IPS-NIHi7 (cell line): ENCODE measurements around the gene LENEP.

ENCODE experiments used
- DNase-seq: peaks from one replicate; pipeline ENCODE4 v3.0.0; 2012; ENCODE audit warnings: mixed read lengths; ENCODE audit errors: extremely low spot score

LENEP gene

GRCh38 chr1:155010211-155010918 is 17.0 kb downstream of the LENEP start:
- no peak for DNase-seq

- no peak for DNase-seq
Observed at GRCh38 chr1:155011004-155011416, 17.6 kb downstream of the LENEP start.

- no peak for DNase-seq
Observed at GRCh38 chr1:155011437-155012025, 18.1 kb downstream of the LENEP start.

GRCh38 chr1:155012026-155012546 is 18.7 kb downstream of the LENEP start:
- DNase-seq, result peak; percentile 89

DNA sequence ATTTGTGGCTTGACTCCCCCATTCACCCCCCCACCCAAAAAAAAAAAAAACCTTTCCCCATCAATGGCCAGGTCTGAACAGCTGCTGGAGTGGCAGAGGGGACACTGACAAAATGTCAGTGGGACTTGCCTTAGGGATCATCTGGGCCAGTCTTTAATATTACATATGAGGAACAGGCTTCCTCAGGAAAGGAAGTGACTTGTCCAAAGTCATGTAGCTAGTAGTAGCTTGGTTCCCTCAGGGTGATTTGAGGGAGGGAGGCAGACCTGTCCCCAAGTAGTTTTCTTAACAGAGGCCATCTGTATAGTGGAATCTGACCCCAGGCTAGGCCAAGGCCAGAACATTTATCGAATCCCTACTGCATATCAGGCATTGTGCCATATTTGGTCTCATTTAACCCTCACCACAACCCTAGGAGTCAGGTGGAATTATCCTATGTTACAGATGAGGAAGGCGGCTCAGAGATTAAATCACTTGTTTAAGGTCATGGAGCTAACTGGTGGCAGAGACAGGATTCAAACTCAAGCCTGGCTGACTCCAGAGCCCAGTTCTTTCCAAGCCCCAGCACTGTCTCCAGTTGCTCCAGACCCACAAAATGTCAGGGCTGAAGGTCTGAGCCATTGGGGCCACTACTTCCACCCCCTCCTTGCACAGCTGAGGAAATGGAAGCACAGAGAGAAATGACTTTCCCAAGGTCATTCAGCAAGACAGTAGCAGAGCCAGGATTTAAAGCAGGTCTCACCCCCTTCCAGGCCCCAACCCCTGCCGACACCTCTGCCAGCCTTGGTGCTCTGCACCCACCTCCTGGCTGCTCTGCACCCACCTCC is 19.6 kb downstream of the LENEP start:
- no peak for DNase-seq

DNA sequence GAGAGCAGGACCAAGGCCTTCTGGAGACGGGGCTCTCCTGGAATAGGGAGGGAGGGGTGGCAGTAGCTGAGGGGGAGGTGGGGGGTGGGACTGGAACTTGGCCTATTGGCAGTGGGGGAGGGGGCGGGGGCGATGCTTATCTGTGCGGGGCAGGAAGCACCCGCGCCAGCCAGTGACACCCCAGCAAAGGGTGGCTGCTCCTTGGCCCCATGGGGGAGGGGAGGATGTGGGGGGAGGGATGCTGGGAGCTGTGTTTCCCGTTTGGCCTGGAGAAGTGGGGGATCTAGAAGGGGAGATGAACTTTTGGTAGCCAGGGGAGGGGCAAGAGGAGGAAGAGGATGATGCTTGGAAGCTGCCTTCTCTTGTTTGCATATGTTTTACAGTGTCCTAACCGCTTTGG is 20.2 kb downstream of the LENEP start:
- DNase-seq, result no peak

GRCh38 chr1:155014709-155015508 is 21.5 kb downstream of the LENEP start:
- DNase-seq, result no peak

DNA sequence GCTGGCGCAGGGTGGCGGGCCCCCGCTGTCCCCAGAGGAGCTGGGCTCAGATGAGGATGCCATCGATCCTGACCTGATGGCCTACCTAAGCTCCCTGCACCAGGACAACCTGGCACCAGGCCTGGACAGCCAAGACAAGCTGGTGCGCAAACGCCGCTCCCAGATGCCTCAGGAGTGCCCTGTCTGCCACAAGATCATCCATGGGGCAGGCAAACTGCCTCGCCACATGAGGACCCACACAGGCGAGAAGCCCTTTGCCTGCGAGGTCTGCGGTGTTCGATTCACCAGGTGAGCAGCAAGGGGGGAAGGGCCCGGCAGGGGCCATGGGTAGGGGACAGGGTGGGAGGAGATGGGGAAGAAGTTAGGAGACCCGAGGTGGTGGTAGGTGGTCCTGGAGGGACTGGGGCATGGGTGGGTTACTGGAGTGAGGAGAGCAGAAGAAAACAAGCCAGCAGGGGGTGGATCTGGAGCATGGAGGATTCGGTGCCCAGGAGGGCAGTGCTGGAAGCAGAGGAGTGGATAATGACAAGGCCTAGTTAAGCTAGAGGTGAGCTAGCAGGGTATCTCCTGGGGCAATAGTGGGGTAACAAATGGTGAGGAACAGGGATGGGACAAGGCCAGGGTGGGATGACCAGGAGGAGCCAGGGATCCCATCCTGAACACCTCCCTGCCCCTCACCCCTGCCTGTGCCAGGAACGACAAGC is 22.3 kb downstream of the LENEP start:
- DNase-seq, result no peak

DNA sequence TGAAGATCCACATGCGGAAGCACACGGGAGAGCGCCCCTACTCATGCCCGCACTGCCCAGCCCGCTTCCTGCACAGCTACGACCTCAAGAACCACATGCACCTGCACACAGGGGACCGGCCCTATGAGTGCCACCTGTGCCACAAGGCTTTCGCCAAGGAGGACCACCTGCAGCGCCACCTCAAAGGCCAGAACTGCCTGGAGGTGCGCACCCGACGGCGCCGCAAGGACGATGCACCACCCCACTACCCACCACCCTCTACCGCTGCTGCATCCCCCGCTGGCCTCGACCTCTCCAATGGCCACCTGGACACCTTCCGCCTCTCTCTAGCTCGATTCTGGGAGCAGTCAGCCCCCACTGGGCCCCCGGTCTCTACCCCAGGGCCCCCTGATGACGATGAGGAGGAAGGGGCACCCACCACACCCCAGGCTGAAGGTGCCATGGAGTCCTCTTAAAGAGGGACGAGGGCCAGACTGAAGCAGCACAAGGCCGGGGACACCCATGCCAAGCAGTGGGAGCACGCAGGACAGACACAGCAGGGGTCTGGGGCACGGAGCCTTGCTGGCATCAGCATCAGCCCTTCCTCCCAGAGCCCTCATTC is 22.9 kb downstream of the LENEP start:
- DNase-seq, result no peak

DNA sequence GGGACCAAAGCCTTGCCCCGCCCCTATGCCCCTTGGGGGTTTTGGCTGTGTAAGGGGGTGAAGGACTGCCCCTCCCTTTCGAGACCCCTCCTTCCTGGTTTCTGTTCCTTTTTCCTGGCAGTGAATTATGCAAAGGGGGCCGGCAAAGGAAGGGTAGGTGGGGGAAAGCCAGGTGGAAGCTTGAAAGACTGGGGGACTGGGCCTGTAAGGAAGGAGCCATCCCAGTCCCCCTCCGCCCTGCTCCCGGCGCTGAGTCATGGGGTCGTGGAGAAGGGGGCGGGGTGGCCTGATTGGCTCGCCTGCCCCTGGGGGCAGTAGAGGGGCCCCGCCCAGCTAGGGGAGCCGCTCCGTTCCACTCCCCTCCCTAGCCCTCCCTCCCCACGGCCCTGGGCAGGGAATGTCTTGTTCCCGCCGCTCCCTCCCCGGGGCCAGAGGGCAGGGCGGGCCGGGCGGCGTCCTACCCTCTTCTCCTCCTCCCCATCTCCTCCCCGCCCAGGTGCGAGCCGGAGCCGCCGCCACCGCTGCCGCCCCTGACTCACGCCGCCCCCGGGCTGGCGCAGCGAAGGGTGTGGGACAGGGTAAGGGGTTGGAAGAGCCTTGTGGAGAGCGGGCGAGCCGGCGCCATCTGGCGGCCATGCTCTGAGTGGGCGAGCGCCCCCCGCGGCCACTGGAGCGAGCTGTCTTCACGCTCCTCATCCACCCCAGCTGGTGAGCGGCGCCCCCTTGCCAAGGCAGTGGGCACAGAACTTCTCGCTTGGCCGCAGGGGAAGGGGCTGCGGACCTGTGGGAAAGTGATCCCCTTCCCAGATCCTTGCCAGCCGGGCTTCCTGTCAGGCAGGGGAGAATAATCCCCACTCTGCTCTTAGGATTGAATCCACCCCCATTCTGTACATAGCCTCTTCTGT is 23.9 kb downstream of the LENEP start:
- DNase-seq, result peak; percentile 87

DNA sequence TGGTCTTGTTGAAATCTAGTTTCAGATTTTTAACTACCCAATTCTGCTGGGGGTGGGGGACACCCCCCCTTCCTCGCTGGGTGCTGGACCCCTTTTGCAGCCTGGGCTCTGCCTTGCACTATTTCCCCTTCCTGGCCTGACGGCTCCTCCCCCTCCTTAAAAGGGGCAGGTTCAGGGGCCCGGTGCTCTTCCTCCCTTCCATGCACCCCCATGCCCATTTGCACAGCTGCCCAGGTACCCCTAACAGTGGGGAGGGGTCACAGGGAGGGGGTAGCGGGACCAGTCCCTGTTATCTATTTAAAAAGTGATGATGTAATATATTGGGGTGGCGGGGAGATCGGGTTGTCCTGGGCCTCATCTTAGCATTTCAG is 24.5 kb downstream of the LENEP start:
- no peak for DNase-seq

DNA sequence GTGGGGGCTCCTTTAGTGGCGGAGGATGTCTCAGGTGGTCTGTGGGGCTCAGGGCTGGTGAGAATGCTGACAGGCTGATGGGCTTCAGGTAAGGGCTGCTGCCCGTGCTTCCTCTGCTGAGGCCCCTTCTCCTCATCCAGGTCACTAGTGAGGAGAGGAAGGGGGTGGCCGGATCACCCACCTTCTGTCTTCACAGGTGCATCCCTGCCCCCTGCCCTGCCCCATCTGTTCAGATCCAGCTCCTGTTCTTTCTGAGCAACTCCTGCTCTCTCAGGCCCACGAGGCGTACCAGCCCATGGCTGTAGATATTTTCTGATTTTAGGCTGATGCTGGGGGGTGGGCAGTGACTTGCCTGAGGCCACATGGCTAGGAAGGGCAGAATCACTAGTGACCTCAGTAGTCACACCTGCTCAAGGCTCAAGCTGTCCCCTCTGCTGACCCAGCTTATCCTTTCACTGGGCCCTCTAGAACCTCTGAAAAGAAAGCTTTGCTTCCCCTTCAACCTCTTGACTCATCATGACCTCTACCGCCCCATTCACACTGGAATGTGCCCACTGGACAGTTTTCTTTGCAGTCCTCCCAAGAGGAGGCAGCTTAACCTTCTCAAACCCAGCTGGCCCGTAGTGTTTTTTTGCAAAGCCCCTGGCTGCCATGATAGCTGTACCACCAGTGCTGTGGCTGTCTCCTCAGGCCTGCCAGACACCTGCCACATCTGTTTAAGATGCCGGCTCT is 25.4 kb downstream of the LENEP start:
- DNase-seq, result no peak

DNA sequence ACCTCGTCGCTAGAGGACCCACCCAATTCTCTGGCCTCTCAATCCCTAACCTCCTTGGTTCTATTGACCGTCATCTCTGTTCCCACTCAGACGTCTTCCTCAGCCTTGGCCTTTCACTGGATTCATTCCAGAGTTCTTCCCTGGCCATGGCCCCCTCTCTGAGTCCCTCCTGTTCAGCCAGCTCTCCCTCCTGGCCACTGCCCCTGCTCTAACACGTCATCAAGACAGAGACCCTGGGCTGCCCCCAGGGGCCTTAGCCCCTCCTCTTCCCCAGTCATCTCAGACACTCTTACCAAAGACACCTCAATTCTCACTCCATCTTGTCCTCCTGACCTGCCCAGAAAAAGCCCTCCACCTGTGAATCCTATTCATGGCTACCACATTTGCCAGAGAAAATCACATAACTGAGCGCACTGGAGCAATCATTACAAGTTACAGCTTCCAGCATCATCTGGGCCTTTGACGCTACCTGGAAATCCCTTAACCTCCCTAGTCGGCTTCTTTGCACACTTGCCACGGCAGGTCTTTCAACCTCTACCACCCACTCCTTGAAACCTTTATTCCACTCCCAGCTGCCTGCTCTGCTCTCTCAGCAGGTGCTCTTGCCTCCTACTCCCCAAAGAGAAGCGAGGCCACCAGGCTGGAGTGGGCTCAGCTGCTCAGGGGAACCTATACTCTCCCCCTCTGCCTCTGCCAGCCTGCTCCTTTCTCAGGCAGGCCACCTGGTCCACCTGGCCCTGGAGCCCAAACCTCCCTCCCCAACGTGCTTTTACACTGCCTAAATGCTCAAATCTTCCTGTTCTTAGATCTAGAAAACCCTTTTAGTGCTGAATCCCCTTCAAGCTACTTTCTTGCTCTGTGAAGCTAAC is 26.2 kb downstream of the LENEP start:
- DNase-seq, result no peak

DNA sequence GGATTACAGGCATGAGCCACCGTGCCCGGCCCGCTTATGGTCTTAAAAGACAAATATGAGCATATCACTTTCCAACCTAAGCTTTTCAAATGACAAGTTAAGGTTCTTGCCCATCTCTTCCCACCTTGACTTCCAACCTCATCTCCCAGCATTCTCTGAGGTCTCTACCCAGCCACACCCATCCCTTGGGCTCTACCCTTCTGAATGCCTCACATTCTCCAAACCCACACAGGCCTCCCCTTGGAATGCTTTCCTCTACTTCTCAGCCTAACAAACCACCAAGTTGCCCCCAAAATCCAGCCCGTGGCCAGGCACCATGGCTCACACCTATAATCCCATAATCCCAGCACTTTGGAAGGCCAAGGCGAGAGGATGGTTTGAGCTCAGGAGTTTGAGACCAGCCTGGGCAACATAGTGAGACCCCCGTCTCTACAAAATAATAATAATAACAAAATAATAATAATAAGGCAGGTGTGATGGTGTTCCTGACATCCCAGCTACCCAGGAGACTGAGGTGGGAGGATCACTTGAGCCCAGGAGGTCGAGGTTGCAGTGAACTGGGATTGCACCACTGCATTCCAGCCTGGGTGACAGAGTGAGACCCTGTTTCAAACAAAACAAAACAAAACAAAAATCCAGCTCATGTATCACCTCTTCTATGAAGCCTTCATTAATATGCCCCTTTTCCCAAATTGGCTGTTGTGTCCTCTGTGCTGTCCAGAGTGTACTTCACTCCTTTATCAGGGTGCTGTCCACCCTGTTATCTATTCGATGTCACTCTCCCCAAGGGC is 28.9 kb downstream of the LENEP start:
- no peak for DNase-seq

- DNase-seq, result no peak
Observed at GRCh38 chr1:155022927-155023236, 29.5 kb downstream of the LENEP start.

- no peak for DNase-seq
Observed at GRCh38 chr1:155023627-155024026, 30.2 kb downstream of the LENEP start.

DNA sequence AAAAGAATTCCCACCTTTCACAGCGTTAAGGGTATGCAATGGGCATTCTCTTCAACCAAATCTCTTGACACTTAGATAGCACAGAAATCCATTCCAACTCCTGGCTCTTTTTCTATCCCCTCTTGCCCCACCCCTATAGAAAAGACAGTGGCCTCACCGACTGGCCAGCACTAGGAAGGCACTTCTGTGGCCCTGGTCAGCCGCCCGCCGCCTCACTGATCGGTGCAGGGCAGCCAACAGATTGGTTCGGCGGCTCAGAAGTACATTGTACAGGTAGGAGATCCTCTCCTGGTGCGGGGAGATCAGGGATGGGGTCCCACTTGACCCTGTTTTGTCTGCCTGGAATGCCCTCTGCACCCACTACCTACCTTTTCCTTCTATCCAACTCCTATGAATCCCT is 30.9 kb downstream of the LENEP start:
- DNase-seq, result no peak
